Lower lobe of right lung (tissue), 2 donors: ENCODE results near the gene CLSTN2. TPM values are rescaled to one million over a fixed set of nuclear protein-coding genes. Genes with fewer than 3 reads are reported as not detected.

Source experiments
- ATAC-seq, 2 donors: fragments of 200-7000 bp; cut with Tn5 transposase; one replicate each; pipeline ENCODE4 v1.9.1; 2020 to 2022; ENCODE audit warnings: mild to moderate bottlenecking in 2 of 2, moderate library complexity in 2 of 2
- DNase-seq: peaks from one replicate; pipeline ENCODE4 v3.0.0-alpha.2; 2020
- H3K27ac ChIP-seq: fragments of 200-600 bp; one replicate; pipeline ENCODE4 v1.8.0; 2022
- H3K27me3 ChIP-seq: fragments of 200-600 bp; one replicate; pipeline ENCODE4 v1.8.0; 2022; ENCODE audit warnings: low read depth
- H3K36me3 ChIP-seq: fragments of 200-600 bp; one replicate; pipeline ENCODE4 v1.8.0; 2022; ENCODE audit warnings: mild to moderate bottlenecking
- H3K4me1 ChIP-seq: fragments of 200-600 bp; one replicate; pipeline ENCODE4 v1.8.0; 2022
- H3K4me3 ChIP-seq: fragments of 200-600 bp; one replicate; pipeline ENCODE4 v1.8.0; 2022; ENCODE audit warnings: mild to moderate bottlenecking
- H3K9me3 ChIP-seq: fragments of 200-600 bp; one replicate; pipeline ENCODE4 v1.8.0; 2022
- CTCF ChIP-seq: fragments of 200-600 bp; IDR thresholded peaks from one replicate; pipeline ENCODE4 v1.8.0; 2022; ENCODE audit warnings: antibody characterized with exemption, mild to moderate bottlenecking
- intact Hi-C: fragments of 100-400 bp; cut with DNase I; formaldehyde crosslinking; loops from one replicate; pipeline ENCODE4 v1.11.0; 2022
- total RNA-seq: library from RNA; stranded (reverse); fragmentation: NEBNext Ultra II Directional; extraction: Animal tissue kit (Norgen Biotek cat#: 25700); gene quantifications from one replicate; pipeline ENCODE4 v1.2.1, GENCODE V29; 2021
- donor health status: DM: no; HTN: yes; CAD: no; lungs with severe emphysema.

The CLSTN2 gene
- total RNA-seq, 1 donor from 2014 or later: 4.5 TPM

GRCh38 chr3:139954146-139954860 lies 19.3 kb downstream of the CLSTN2 start:
- intact Hi-C loops: no loop called here
- no peak for ATAC-seq
- Histone ChIP-seq H3K36me3 (no peaks in the 10 kb centered on the region), H3K4me3 (no peak overlapping the region), H3K9me3 (no peaks in the 10 kb centered on the region), H3K27me3 (no peaks in the 10 kb centered on the region), H3K27ac (no peak overlapping the region), H3K4me1 (no peaks in the 10 kb centered on the region)
- no peak for DNase-seq
- no peak for TF ChIP-seq CTCF

GRCh38 chr3:139957844-139958243 lies 22.9 kb downstream of the CLSTN2 start:
- no peak for TF ChIP-seq CTCF
- H3K27me3 ChIP-seq: no peaks in the 10 kb centered on the region
- no peak overlapping the region for H3K27ac ChIP-seq
- no peak for DNase-seq
- no peak overlapping the region for H3K4me3 ChIP-seq
- no peak for ATAC-seq
- no peaks in the 10 kb centered on the region for H3K36me3 ChIP-seq
- H3K9me3 ChIP-seq: no peaks in the 10 kb centered on the region
- no peaks in the 10 kb centered on the region for H3K4me1 ChIP-seq
- intact Hi-C loops: no loop called here

- Histone ChIP-seq H3K9me3 (no peaks in the 10 kb centered on the region), H3K4me1 (no peaks in the 10 kb centered on the region), H3K27me3 (no peaks in the 10 kb centered on the region), H3K27ac (no peak overlapping the region), H3K4me3 (no peak overlapping the region), H3K36me3 (no peaks in the 10 kb centered on the region)
- no peak for TF ChIP-seq CTCF
- intact Hi-C loops: no loop called here
- ATAC-seq: no peak
- no peak for DNase-seq
These were observed 34.4 kb downstream of the CLSTN2 start for GRCh38 chr3:139969386-139969785.

GRCh38 chr3:139970526-139970925 lies 35.5 kb downstream of the CLSTN2 start:
- TF ChIP-seq CTCF: no peak
- Histone ChIP-seq H3K9me3 (no peaks in the 10 kb centered on the region), H3K27me3 (no peaks in the 10 kb centered on the region), H3K4me1 (no peaks in the 10 kb centered on the region), H3K36me3 (no peaks in the 10 kb centered on the region), H3K4me3 (no peak overlapping the region), H3K27ac (no peak overlapping the region)
- intact Hi-C loops: no loop called here
- no peak for DNase-seq
- ATAC-seq: no peak

DNA sequence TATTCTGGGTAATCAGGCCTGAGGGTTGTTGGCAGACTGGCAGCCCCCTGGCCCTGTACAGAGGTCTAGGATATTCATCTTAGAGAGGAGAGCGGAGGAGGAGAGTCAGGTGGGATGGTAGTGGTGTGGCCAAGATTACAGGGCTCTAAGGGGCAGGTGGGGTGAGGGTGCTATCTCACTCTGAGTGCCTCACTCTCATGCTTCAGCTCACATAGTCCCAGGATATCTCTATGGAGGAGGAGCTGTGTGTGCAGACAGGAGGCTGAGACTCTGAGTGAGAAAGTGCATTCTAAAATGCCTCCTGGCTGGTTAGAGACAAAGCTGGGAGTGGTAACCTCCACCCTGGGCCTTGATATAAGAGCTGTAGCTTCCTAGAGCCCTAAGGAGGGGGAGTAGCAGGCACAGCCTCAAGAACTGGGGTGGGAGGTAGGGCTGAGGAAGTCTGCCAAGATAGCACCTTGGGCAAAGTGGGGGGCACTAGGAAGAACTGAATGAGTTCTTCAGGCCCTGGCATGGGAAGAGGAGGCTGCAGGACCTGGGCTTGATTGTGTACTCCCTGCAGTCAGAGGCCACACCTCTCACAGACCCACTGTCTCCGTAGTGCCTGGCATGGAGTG lies 39.9 kb downstream of the CLSTN2 start:
- no peak overlapping the region for H3K27ac ChIP-seq
- no peaks in the 10 kb centered on the region for H3K27me3 ChIP-seq
- H3K4me3 ChIP-seq: no peak overlapping the region
- DNase-seq (no peak), ATAC-seq (no peak)
- no peak for TF ChIP-seq CTCF
- intact Hi-C loops: no loop called here
- no peaks in the 10 kb centered on the region for H3K36me3 ChIP-seq
- no peaks in the 10 kb centered on the region for H3K4me1 ChIP-seq
- H3K9me3 ChIP-seq: no peaks in the 10 kb centered on the region
